GM19455 (cell line): ENCODE data around the gene AIP.
A peak's percentile ranks its signal among the peaks of the same experiment; 100 is the strongest.

Experiments used
- ATAC-seq: cut with Tn5 transposase; IDR thresholded peaks from one replicate; pipeline ENCODE4 v1.9.1; 2021; ENCODE audit not compliant: unreplicated experiment

The AIP gene

DNA sequence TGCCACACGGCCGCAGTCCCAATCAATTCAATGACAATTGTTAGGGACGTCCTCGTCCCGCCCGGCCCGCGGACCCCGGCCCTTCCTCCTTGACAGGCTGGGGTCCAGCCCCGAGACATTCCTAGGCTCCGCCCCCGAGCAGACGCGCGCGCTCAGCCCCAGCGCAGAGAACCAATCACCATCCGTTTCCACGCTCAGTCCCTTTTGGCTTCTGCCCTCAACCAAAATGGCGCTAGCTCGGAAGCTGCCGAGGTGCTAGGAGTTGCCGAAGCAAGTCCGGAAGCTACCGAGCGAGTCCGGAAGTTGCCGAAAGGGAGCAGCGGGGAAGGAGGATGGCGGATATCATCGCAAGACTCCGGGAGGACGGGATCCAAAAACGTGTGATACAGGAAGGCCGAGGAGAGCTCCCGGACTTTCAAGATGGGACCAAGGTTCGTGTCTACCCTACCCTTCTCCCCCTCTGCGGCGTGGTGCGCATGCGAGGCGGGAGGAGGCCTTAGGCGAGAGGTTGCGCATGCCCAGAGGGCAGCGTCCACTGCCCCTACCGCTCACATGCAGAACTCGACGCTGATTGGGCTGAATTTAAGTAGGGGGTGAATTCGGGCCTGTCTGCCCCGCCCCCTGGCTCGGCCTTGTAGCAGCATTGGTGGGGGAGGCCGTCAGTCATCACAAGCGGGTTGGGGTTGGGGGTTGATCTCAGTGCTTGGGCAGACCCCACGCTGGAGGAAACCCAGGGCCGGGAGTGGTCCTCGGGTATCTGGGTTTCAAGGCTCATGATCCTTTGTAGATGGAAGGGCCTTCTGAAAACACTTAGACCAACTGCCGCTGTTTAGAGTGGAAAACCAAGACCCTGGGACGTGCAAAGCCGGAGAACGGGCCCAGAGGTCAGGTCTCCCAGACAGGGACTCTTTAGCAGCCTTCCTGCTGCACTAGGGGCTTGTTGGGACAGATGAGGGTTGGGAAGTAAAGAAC lies at the start of gene AIP:
TSS of gene AIP (plus strand) at position 200 of the 972 bp plus-strand sequence. CDS start at position 333, 133 bp downstream.
- ATAC-seq, result peak; percentile 60

DNA sequence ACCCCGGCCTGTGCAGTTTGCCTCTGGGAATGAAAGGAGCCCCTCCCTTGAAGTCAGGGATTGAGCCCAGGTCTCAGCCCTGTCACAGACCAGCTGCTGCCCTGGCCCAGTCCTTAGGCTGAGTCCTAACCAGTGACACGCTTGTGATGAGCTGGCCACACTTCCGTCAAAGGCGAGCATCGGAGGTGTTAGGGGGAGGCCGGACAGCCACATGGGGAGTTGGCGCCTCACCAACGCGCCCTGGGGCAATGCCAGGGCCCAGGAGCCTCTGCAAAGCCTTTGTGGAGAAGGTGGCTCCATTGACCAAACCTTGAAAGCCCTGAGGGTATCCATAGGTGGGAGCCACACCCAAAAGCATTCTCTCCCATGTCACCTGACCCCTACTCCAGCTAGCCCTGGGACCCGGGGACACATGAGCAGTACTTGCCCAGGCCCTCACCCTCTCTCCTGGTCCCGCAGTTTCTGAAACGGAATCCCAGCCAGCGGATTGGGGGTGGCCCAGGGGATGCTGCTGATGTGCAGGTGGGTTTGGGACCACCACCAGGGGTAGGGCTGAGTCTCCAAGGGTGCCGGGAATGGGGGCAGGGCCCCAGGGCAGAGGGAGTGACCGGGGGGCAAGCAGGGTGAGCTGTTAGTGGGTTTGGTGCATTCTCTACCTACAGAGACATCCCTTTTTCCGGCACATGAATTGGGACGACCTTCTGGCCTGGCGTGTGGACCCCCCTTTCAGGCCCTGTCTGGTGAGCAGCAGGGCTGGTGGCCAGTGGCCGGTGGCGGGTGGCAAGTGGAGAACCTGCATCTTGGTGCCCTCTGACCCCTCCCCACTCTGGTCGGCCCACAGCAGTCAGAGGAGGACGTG lies 49.1 kb upstream of the AIP start:
- ATAC-seq, result no peak

DNA sequence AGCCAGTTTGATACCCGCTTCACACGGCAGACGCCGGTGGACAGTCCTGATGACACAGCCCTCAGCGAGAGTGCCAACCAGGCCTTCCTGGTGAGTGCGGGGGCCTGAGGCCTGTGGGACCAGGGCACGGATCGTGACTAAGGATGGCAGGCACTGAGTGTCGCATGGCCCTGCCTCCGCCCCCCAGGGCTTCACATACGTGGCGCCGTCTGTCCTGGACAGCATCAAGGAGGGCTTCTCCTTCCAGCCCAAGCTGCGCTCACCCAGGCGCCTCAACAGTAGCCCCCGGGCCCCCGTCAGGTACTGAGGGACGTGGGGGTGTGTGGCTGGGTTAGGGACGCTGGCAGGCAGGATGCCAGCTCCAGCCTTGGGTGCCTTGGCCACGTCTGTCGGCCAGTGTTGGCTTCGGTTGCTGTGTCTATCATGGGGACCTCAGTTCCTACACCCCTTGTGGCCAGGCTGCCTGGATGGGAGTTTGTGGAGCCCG lies 48.4 kb upstream of the AIP start:
- ATAC-seq, result no peak

DNA sequence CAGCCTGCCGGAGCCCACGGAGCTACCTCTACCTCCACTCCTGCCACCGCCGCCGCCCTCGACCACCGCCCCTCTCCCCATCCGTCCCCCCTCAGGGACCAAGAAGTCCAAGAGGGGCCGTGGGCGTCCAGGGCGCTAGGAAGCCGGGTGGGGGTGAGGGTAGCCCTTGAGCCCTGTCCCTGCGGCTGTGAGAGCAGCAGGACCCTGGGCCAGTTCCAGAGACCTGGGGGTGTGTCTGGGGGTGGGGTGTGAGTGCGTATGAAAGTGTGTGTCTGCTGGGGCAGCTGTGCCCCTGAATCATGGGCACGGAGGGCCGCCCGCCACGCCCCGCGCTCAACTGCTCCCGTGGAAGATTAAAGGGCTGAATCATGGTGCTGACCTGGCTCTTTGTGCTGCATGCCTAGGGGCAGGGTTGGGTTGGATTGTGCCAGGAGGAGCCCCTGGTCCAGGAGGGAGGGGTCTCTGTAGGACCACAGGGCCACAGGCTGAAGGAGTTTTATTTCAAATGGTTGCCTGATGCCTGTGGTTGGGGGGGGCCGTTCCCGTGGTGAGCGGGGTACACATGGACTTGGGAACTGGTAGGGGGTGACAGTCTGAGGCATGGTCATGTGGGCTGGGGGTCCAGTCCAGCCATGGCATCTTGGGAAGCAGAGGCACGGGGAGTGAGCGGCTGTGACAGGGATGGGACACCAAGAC lies 47.6 kb upstream of the AIP start:
- no peak for ATAC-seq

DNA sequence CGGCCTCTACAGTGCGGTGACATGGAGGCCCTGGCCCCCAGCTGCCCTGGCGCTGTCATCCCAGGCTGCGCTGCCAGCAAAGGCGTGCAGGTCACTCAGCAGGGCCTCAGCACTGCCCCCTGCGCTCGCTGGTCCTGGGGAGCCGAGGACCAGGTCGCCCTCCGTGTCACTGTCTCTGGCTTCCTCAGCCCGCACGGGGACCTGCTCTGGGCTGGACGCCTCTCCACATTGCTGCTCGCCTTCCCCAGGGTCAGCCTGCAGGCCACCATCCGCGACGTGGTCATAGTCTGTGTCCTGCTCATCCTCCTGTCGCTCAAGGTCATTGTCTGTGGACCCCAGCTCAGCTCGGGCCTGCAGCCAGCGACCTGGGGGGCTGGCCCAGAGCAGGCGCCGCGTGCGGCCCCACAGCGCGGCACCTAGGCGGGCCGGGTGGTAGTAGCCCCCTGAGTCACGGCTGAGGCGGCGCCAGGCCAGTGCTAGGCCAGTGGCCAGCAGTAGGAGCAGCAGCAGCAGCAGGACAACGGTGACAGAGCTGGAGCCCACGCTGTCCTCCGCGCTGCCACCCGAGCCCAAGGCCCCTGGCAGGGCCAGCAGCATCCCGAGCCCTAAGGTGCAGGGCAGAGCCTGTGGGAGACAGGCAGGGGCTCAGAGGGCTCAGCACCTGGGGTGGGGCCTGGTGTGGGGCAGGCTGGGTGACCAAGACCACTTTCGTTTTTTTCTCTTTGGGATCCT lies 46.9 kb upstream of the AIP start:
- ATAC-seq, result no peak

DNA sequence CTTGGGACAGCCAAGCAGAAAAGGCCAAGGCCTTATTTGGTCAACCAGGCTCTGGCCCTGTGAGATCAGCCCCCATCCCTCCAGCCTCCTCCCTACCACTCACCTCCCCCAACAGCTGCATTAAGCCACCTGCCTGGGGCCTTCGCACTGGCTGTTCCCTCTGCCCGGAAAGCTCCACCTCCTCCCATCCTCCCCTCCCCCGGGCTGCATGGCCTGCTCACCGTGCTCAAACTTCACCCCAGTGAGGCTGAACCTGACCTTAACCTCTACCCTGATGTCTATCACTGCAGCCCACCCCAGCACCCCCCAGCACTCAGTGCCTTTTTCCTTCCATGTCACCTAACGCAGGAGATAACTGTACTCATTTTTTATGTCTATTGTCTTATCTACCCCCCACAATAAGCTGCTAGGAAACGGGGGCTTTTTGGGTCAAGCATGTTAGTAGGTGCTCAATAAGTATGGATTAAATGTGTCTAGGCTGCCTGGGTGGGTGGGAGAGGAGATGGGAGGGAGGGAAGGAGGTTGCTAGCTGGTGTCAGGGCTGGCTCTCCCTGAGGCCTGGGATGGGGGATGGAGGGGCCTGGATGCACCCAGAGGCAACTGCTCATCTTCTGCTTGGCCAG lies 46.3 kb upstream of the AIP start:
- no peak for ATAC-seq

DNA sequence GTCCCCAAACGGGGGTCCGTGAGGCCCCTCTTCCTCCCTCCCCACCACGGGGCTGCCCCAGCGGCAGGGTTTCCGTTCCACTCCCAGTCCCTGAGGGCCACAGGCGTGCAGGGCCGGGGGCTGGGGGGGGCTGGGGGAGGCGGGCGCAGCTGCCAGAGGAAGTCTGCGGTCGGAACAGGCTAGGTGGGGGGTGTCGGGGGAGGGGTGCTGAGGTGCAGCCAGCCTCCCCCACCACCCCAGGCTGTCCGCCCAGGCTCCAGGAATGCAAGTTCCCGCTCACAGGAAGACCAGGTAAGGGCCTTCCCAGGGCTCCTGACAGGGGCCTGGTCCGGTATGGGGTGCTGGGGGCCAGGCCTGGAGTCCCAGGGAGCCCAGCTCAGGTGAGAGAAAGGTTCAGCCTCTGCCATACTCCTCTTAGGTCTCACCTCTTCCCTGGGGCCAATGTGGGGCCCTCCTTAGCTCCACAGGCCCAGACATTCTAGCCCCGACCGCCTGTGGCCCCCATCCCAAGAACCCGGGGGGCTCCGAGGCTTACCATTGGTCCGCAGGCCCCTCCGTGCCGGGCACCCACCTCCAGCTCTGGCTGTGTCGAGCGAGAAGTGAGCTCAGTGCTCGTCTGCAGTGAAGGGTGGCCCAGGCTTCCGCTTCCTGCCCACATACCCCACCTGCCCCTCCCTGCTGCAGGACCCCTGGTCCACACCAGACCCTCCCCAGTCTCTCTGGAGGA lies 45.6 kb upstream of the AIP start, which contains the start of gene PTPRCAP:
TSS of gene PTPRCAP (minus strand) at position 601 of the 727 bp plus-strand sequence. CDS start at position 538, 63 bp downstream.
- ATAC-seq, result no peak

DNA sequence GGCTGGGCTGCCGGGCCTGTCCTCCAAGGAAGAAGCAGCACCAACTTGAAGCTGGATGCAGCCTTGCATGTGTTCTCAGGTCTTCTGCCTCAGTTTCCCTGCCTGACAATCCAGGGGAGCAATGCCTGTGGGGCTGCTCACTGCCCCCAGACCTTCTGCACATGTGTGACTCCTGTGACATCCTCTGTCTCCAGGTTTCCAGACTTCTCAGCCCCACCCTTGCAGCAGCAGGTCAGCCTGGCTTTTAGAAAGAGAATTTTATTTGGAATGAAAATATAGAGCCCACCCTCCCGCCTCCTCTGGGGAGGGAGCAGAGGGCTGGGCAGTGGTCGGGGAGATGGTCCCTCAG lies 45.0 kb upstream of the AIP start:
- no peak for ATAC-seq

DNA sequence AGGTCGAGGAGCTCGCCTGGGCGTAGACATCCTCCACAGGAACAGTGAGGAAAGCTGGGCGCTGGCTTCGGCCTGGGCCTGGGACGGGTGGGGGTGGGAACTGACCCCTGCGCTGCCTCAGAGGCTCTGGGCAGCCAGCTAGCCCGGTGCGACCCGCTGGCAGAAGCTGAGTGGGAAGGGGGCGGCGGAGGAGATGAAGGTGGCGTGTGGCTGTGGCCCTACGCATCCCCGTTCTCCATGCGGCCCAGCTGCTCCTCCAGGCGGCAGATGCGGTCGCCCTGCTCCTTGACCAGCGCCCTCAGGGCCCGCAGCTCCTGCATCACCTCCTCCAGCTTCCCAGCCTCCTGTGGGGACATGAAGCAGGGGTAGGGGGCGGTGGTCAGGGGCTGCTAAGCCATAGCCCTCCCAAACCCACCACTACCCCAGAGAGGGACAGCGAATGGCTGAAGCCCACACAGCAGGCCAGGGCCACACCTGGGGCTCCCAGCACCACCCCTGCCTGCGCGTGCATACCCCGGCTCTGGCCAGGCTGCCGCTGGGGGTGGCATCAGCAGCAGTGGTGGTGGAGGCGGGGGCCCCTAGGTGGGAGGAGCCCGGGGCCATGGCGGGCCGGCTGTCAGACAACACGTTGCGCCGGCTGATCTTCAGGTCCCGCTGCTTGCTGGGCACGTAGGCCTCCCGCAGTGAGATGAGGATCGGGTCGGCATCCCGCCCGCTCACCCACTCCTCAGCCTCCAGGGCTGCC lies 44.5 kb upstream of the AIP start:
- ATAC-seq, result no peak

DNA sequence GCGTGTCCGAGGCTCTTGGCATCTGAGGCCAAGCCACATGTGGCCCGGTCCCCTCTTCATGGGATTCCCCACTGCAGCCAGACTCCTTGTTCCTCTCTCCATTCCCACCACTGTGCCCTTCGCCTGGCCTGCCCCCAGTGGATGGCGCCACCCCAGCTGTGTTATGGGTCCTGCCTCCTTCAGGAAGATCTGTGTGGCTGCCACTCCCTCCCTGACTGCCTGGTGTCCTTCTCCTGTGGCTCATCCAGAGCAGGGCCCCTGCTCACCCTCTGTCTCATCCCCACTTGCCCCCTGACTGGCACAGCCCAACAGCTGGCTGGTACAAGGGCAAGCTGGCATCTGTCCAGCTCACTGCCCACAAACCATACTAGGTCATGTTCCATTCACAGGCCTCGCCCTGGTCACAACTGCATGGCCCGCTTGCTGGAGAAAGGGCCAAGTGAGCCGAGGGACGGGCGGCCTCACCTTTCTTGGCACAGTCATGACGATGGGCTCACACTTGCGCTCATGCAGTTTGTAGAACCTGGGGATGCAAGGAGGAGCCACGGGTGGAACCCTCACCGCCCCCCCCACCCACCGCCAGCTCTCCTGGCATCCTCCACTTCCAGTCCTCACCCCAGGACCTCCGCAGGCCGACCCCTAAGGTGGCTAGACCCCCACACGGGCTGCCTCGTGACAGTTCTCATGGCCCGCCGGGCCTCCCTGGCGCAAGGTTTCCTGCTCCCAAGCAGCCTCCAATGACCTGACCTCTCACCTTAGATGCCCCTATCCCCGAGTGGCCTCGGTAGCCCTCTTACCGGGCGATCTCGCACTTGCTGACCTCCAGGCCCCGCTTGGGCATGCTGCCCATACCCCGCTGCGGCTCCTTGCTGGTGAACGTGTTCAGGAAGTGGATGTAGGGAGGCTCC lies 43.3 kb upstream of the AIP start:
- ATAC-seq, result no peak

DNA sequence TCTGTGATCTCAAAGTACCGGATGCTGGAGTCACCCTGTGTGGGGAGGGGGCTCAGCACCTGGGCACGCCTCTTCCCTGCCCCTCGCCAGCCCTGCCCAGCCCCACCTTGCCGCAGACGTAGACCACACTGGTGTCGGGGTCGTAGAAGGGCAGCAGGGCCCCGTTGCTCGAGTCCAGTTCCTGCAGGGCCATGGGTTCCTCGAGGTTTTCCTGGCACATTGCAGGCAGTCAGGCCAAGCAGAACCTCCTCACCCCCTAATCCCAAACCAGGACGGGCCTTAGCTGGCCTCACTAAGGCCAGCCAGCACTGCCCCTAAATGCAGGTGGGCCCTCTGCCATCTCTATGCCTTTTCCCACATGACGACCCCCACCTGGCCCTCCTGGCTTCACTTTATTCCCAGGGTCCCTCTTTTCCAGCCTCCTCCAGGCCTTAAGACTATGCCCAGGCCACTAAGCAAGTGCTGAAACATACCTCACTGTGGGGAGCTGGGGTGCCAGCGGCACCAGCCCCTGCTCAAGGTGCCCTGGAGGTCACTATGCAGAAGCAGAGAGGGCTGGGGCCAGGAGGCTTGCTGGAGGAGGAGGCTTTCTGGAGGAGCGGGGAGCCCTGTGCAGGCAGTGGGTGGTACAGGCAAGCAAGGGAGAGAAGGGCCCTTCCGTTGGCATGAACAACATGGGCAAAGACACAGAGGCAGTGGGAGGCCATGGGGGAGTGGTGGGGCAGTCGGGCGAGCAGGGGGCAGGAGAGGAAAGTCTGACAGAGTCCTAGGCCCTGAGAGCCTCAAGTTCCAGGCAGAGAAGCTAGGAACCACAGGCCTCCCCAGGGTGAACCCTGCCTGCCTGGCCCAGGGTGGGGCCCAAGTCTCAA lies 42.4 kb upstream of the AIP start:
- no peak for ATAC-seq

DNA sequence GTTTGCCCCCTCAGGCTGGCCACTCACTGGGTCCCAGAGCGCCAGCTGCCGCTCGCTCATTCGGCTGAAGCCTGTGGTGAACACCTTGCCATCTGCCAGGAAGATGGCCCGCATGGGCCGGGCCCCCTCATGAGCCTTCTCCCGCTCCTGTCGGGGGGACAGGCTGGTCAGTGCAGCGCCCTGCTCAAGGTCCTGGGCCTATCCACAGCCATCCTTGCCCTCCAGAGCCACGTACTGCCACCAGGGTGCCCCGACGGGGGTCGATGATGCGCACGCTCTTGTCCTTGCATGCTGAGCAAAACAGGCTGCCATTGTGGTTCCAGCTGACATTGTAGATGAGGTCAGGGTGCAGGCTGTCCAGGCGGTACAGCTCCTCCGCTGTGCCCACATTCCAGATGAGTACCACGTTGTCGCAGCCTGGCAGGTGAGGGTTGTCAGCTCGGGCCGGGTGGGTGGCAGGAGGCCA lies 41.7 kb upstream of the AIP start:
- ATAC-seq, result no peak

DNA sequence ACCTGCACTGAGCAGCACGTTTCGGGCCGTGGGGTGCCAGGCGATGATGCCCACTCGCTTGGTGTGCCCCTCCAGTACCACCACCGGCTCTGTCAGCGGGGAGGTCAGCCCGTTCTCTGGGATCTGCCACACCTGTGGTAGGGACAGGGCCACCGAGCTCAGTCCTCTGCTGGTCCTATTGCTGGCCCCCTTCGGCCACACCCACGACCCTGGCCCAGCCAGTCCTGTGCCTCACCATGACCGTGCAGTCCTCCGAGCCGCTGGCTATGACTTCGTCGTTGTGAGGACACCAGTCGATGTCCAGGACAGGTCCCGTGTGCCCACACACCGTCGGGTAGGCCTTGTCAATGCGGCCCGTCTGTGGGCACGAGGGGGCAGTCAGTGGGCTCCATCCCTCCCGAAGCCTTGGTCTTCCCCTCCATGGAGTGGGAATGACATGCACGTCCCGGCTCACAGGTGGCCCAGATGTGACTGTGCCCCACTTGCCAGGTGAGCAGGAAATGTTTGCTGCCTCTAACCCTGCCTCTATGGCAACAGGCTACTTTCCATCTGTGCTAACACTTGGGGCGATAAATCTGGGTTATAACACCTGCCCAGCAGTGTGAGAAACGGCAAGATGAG lies 41.0 kb upstream of the AIP start:
- ATAC-seq, result no peak

DNA sequence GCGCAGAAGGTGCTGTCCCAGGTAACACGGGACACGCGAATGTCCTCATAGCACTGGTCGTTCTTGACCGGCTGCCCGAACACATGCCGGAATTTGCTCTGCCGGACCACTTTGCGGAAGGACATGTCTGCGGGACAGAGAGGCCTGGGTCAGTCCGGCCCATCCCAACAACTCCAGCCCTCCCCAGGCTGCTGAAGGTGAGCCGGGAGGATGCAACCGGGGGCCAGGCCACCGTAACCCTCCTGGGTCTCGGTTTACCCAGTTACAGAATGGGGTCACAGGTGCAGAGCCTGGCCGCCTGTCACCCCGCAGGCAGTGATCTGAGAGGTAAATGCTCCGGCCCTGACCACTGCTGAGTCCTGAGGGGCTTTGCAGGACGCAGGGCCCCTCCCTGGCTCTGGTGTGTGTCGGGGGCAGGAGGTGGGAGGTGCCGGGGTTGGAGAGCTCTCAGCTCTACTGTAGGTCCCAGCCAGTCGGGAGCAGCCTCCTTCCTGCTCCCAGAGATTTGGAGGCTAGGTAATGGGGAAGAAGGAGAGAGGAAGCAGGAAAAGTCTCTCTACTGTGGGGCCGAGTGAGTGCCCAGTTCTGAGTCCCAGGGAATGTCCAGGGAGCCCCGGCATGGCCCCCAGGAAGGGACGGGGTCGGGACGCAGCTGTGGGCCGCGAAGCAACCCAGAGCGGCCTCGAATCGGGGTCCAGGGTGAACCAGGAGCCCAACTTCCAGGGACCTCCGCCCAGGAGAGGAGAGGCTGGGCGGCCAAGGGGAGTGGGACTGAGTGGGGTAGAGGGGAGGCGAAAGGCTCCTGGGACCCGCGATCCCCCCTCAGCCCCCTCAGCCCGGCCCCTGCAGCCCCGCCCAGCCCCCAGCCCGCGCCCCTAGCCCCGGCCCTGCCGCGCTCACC lies 40.1 kb upstream of the AIP start:
- ATAC-seq, result no peak

DNA sequence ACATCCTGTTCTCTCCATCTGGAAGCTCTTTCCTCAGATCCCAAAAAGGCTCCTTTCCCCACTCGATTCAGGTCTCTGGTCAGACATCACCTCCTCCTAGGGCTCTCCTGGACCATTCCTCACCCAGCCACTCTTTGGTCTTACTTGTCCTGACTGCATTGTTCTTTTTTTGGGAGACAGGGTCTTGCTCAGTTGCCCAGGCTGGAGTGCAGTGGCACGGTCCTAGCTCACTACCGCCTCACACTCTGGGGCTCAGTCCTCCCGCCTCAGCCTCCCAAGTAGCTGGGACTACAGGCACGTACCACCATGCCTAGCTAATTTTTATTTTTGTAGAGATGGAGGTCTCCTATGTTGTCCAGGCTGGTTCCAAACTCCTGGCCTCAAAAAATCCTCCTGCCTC lies 37.3 kb upstream of the AIP start:
- ATAC-seq, result no peak
